H1 (cell line): ENCODE results near the gene AUH. TPM values are rescaled to one million over a fixed set of nuclear protein-coding genes. Genes with fewer than 3 reads are reported as not detected.

Experiments used
- CTCF ChIA-PET: fragments of 300-600 bp; sonication (Branson Sonifier 250); formaldehyde crosslinking; loops from one replicate; lab custom pipeline; 2021; ENCODE audit not compliant: partially characterized antibody; lab: Charles Lee
- POLR2A ChIA-PET: fragments of 300-600 bp; sonication (Branson Sonifier 250); formaldehyde crosslinking; loops from one replicate; lab custom pipeline; 2021; ENCODE audit warnings: inconsistent platforms; ENCODE audit not compliant: partially characterized antibody; lab: Charles Lee
- DNase-seq, 2 experiments: peaks; one replicate each; pipeline versions ENCODE4 v3.0.0 to v3.0.0-alpha.2; 2010 to 2022; ENCODE audit warnings: low spot score in 2 of 2, low read depth in 1 of 2, mixed read lengths in 1 of 2
- FAIRE-seq: peaks from 2 replicates; lab custom pipeline; 2011; peaks lifted over from hg19 to GRCh38; lab: Jason Lieb, UNC
- H2AFZ ChIP-seq: 2 replicates; pipeline ENCODE4 v1.8.1; 2012; ENCODE audit warnings: low read length, inconsistent platforms
- H2AK5ac ChIP-seq: 2 replicates; pipeline ENCODE4 v1.6.1; 2013; ENCODE audit warnings: low read depth, low read length
- H2BK120ac ChIP-seq: replicated peaks from 2 replicates; pipeline ENCODE3; 2013; ENCODE audit warnings: low read depth, low read length, inconsistent platforms
- H2BK12ac ChIP-seq: 2 replicates; pipeline ENCODE4 v1.6.1; 2013; ENCODE audit warnings: low read depth, low read length
- H2BK15ac ChIP-seq: 2 replicates; pipeline ENCODE4 v1.6.1; 2013; ENCODE audit warnings: low read length
- H2BK20ac ChIP-seq: 2 replicates; pipeline ENCODE4 v1.6.1; 2013; ENCODE audit warnings: low read length
- H2BK5ac ChIP-seq: 2 replicates; pipeline ENCODE4 v1.6.1; 2013; ENCODE audit warnings: low read depth, low read length
- H3K14ac ChIP-seq: 2 replicates; pipeline ENCODE4 v1.6.1; 2013; ENCODE audit warnings: inconsistent platforms; ENCODE audit not compliant: insufficient read length
- H3K18ac ChIP-seq: 2 replicates; pipeline ENCODE4 v1.6.1; 2013; ENCODE audit warnings: low read length; ENCODE audit errors: extremely low read depth
- H3K23ac ChIP-seq: 2 replicates; pipeline ENCODE4 v1.6.1; 2013; ENCODE audit warnings: inconsistent platforms; ENCODE audit not compliant: insufficient read length
- H3K23me2 ChIP-seq: 2 replicates; pipeline ENCODE4 v1.6.1; 2013; ENCODE audit warnings: low read depth, low read length
- H3K27ac ChIP-seq: 2 replicates; pipeline ENCODE4 v1.6.1; 2011; ENCODE audit warnings: low read depth, low read length, inconsistent platforms
- H3K27me3 ChIP-seq, 4 experiments: replicated peaks in 1 of 4; 1 replicate in 1 of 4; 2 replicates in 3 of 4; pipeline versions ENCODE4 v1.6.1 to v1.8.1; 2011 to 2013; ENCODE audit warnings: low read length in 3 of 4, mild to moderate bottlenecking in 3 of 4, inconsistent platforms in 2 of 4, mixed read lengths in 2 of 4, moderate library complexity in 1 of 4; ENCODE audit not compliant: control insufficient read depth in 3 of 4, insufficient read depth in 3 of 4; ENCODE audit errors: extremely low read depth in 1 of 4
- H3K36me3 ChIP-seq, 4 experiments: 2 replicates each; pipeline versions ENCODE4 v1.6.1 to v1.8.1; 2011 to 2013; ENCODE audit warnings: mild to moderate bottlenecking in 4 of 4, low read length in 3 of 4, moderate library complexity in 2 of 4, control low read depth in 1 of 4, inconsistent platforms in 1 of 4; ENCODE audit not compliant: insufficient read depth in 4 of 4, control insufficient read depth in 2 of 4
- H3K4ac ChIP-seq: replicated peaks from 2 replicates; pipeline ENCODE3; 2013; ENCODE audit warnings: low read length, low read depth, mixed read lengths, inconsistent platforms; ENCODE audit not compliant: insufficient read length
- H3K4me1 ChIP-seq, 4 experiments: replicated peaks in 1 of 4; 1 replicate in 1 of 4; 2 replicates in 3 of 4; pipeline versions ENCODE4 v1.6.1 to v1.8.1; 2011 to 2013; ENCODE audit warnings: low read length in 3 of 4, inconsistent platforms in 2 of 4, mixed read lengths in 1 of 4; ENCODE audit not compliant: insufficient read depth in 4 of 4, control insufficient read depth in 3 of 4
- H3K4me2 ChIP-seq, 2 experiments: 2 replicates each; pipeline versions ENCODE4 v1.6.1 to v1.8.1; 2011 to 2013; ENCODE audit warnings: low read depth in 2 of 2, low read length in 2 of 2, control low read depth in 1 of 2, inconsistent platforms in 1 of 2, mild to moderate bottlenecking in 1 of 2; ENCODE audit not compliant: insufficient read depth in 1 of 2
- H3K4me3 ChIP-seq, 4 experiments: fragments of 200-600, 300-600 bp in 1 of 4; sonication (generic), shearing (Covaris generic), sonication (Bioruptor Twin) in 1 of 4; 2 replicates each; pipeline versions ENCODE4 v1.5.1 to v1.8.1; 2011 to 2016; ENCODE audit warnings: low read length in 4 of 4, low read depth in 3 of 4, control low read depth in 2 of 4, inconsistent platforms in 2 of 4, mild to moderate bottlenecking in 2 of 4, mixed read lengths in 1 of 4, moderate library complexity in 1 of 4; ENCODE audit not compliant: insufficient read depth in 2 of 4; ENCODE audit errors: extremely low read depth in 1 of 4
- H3K56ac ChIP-seq: replicated peaks from 2 replicates; pipeline ENCODE3; 2013; ENCODE audit warnings: low read depth, mild to moderate bottlenecking, mixed read lengths, low read length, inconsistent platforms; ENCODE audit not compliant: insufficient read length
- H3K79me1 ChIP-seq: 2 replicates; pipeline ENCODE4 v1.6.1; 2013; ENCODE audit warnings: low read depth, low read length, control low read depth
- H3K79me2 ChIP-seq, 2 experiments: 2 replicates each; pipeline versions ENCODE4 v1.6.1 to v1.8.1; 2012 to 2013; ENCODE audit warnings: low read length in 2 of 2, mild to moderate bottlenecking in 2 of 2, inconsistent platforms in 1 of 2; ENCODE audit not compliant: insufficient read depth in 2 of 2, control insufficient read depth in 1 of 2
- H3K9ac ChIP-seq, 4 experiments: replicated peaks in 1 of 4; 1 replicate in 1 of 4; 2 replicates in 3 of 4; pipeline versions ENCODE4 v1.6.1 to v1.8.1; 2011 to 2013; ENCODE audit warnings: low read depth in 3 of 4, low read length in 3 of 4, control low read depth in 2 of 4, mild to moderate bottlenecking in 2 of 4, moderate library complexity in 2 of 4, inconsistent platforms in 1 of 4; ENCODE audit errors: extremely low read depth in 1 of 4
- H3K9me3 ChIP-seq, 2 experiments: 2 replicates each; pipeline versions ENCODE4 v1.6.1 to v1.8.1; 2012 to 2013; ENCODE audit warnings: mild to moderate bottlenecking in 2 of 2, moderate library complexity in 2 of 2, control low read depth in 1 of 2, inconsistent platforms in 1 of 2, low read depth in 1 of 2, low read length in 1 of 2, mixed read lengths in 1 of 2; ENCODE audit not compliant: insufficient read depth in 2 of 2
- H4K20me1 ChIP-seq, 2 experiments: replicated peaks in 1 of 2; 2 replicates each; pipeline versions ENCODE3 to v1.8.1; 2011 to 2013; ENCODE audit warnings: inconsistent platforms in 2 of 2, low read length in 2 of 2, mild to moderate bottlenecking in 1 of 2; ENCODE audit not compliant: insufficient read depth in 2 of 2, control insufficient read depth in 1 of 2
- H4K5ac ChIP-seq: 2 replicates; pipeline ENCODE4 v1.6.1; 2013; ENCODE audit warnings: low read length, low read depth, mixed read lengths, inconsistent platforms; ENCODE audit not compliant: insufficient read length
- H4K8ac ChIP-seq: 2 replicates; pipeline ENCODE4 v1.8.0; 2013; ENCODE audit warnings: mild to moderate bottlenecking, moderate library complexity, low read length, inconsistent platforms; ENCODE audit not compliant: insufficient read depth; ENCODE audit errors: extremely low read depth
- H4K91ac ChIP-seq: replicated peaks from 2 replicates; pipeline ENCODE3; 2013; ENCODE audit warnings: low read length, mixed read lengths, inconsistent platforms; ENCODE audit not compliant: insufficient read length
- CBX8 ChIP-seq: fragments of 300-800, 300-1000 bp; sonication (generic); IDR thresholded peaks from 2 replicates; pipeline ENCODE4 v1.7.1; 2016; ENCODE audit warnings: low read depth, low read length, borderline replicate concordance
- CHD1 ChIP-seq: IDR thresholded peaks from 2 replicates; pipeline ENCODE4 v1.6.1; 2012; ENCODE audit warnings: low read depth, low read length, improper control_type of control experiment
- EZH2 ChIP-seq: fragments of 200-600 bp; sonication (generic); IDR thresholded peaks from 2 replicates; pipeline ENCODE4 v1.7.1; 2012; ENCODE audit warnings: low read depth, mild to moderate bottlenecking, moderate library complexity, low read length, inconsistent platforms; ENCODE audit not compliant: severe bottlenecking
- POLR2A ChIP-seq, 2 experiments: IDR thresholded peaks; 1 replicate in 1 of 2; 2 replicates in 1 of 2; pipeline ENCODE4 v1.6.1; 2011; ENCODE audit warnings: low read depth in 2 of 2, low read length in 2 of 2, mild to moderate bottlenecking in 2 of 2; ENCODE audit errors: control extremely low read depth in 1 of 2
- POU5F1 ChIP-seq: IDR thresholded peaks from 2 replicates; pipeline ENCODE4 v1.6.1; 2011; ENCODE audit warnings: low read depth, mild to moderate bottlenecking, low read length, moderate library complexity
- RBBP5 ChIP-seq: IDR thresholded peaks from 2 replicates; pipeline ENCODE4 v1.7.1; 2012; ENCODE audit warnings: low read depth, mild to moderate bottlenecking, inconsistent platforms, low read length, moderate library complexity, borderline replicate concordance
- WGBS, 2 experiments: shearing (Covaris generic) in 1 of 2; methylation state at CpG; one replicate each; pipeline versions ENCODE4 v1.1.6 to v1.1.7; 2013 to 2015; ENCODE audit warnings: low lambda C conversion rate in 2 of 2, mixed read lengths in 2 of 2, inconsistent platforms in 1 of 2, low coverage in 1 of 2, missing lambda C conversion rate in 1 of 2; ENCODE audit not compliant: insufficient replicate concordance in 2 of 2, insufficient coverage in 1 of 2, insufficient read length in 1 of 2; ENCODE audit errors: extremely low coverage in 1 of 2, missing lambda C conversion rate in 1 of 2; 5-methylcytosine and 5-hydroxymethylcytosine counted together
- polyA plus RNA-seq, 7 experiments: library from polyadenylated mRNA; depleted of rRNA in 3 of 7; stranded (reverse) in 5 of 7; unstranded in 2 of 7; fragments of >200 nt in 5 of 7; fragments of 200-250 nt in 2 of 7; gene quantifications; 1 replicate in 5 of 7; 2 replicates in 1 of 7; 4 replicates in 1 of 7; pipeline versions ENCODE4 v1.2.1 to v1.2.3, GENCODE V29; 2011 to 2013; ENCODE audit warnings: missing spikeins in 2 of 7, mixed read lengths in 2 of 7
- total RNA-seq: library from RNA; stranded (reverse); fragmentation: NEBNext Ultra II Directional; extraction: Animal tissue kit (Norgen Biotek cat#: 25700); gene quantifications from 2 replicates; pipeline ENCODE4 v1.2.1, GENCODE V29; 2021
- TF ChIP-seq, protein P1 (sequence below): IDR thresholded peaks from 2 replicates; pipeline ENCODE4 v1.6.1; 2012; ENCODE audit warnings: inconsistent platforms

Gene AUH
- total and polyA plus RNA-seq, 2 of the 8 experiments (the other 6 are each of a cell fraction or from before 2014, with no cell fraction given), result 5.8 to 21.9 TPM

DNA sequence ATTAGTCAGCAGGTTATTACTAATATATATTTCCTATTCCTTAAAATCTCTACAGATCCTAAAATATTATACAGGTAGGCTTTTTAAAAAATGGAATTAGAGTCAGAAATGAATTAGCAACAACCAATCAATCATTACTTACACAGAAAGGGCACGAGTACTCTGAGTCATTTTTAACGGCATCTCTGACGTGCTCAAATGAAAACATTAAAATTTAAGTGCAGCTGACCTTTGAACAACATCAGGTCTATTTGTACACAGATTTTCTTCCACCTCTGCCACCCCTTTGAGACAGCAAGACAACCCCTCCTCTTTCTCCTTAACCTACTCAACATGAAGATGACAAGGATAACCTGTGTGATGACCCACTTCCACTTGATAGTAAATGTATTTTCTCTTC is 19.1 kb downstream of the AUH start:
- Histone ChIP-seq H2AFZ (no peak overlapping the region), H3K27me3 (no peaks in the 10 kb centered on the region), H2BK12ac (no peak overlapping the region), H3K4me3 (no peak overlapping the region), H3K79me2 (peaks cover 0 to 54% of the 10 kb centered on the region in 2 experiments; a peak in 2 of 4 replicates), H2AK5ac (no peak overlapping the region), H3K9ac (no peak overlapping the region), H4K5ac (no peak overlapping the region), H3K27ac (no peak overlapping the region), H3K23ac (no peak overlapping the region), H3K14ac (no peak overlapping the region), H3K23me2 (no peaks in the 10 kb centered on the region), H2BK15ac (no peak overlapping the region), H3K18ac (no peak overlapping the region), H3K4me2 (no peak overlapping the region), H3K4ac (no peak overlapping the region), H3K36me3 (peaks cover 0 to 27% (median 13%) of the 10 kb centered on the region in 4 experiments; a peak in 5 of 8 replicates), H2BK20ac (no peak overlapping the region), H4K8ac (no peak overlapping the region), H4K20me1 (no peaks in the 10 kb centered on the region), H2BK120ac (no peak overlapping the region), H3K79me1 (no peaks in the 10 kb centered on the region; the same call in 1 of the 2 replicates), H3K9me3 (no peaks in the 10 kb centered on the region; a peak in 1 of 4 replicates), H3K4me1 (peaks cover 3 to 14% (median 8%) of the 10 kb centered on the region in 4 experiments), H4K91ac (no peak overlapping the region), H3K56ac (no peak overlapping the region), H2BK5ac (no peak overlapping the region)
- TF ChIP-seq CBX8 (no peak), EZH2 (no peak), CHD1 (no peak), POLR2A (IDR thresholded peaks at IDR 0.05; ENCODE audit: control extremely low read depth in 1 of 2, low read depth in 2 of 2, low read length in 2 of 2) (no peak), POU5F1 (no peak), RBBP5 (no peak)
- TF ChIP-seq, protein P1, sequence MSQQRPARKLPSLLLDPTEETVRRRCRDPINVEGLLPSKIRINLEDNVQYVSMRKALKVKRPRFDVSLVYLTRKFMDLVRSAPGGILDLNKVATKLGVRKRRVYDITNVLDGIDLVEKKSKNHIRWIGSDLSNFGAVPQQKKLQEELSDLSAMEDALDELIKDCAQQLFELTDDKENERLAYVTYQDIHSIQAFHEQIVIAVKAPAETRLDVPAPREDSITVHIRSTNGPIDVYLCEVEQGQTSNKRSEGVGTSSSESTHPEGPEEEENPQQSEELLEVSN, result no peak
- 95% methylated on average over 3 of the region's 3 CpGs; no CpG with 5 or more reads in 1 of the 2 experiments for WGBS, 2 experiments
- POLR2A ChIA-PET, result no interaction called here
- no peak for DNase-seq
- CTCF ChIA-PET, result interaction anchor here (0.6 to 1.2 kb wide), 3 partner anchors 11 to 427 kb away, joined by 3 to 4 read pairs (median 3); no protein-coding TSS in a partner anchor
- FAIRE-seq, result no peak
